ENCODE results near the gene KRTAP10-8.
"Not testable (repeated sequence)": the region's sequence is repeated elsewhere in the genome, so short reads cannot be mapped to it uniquely, and the experiment has no call there.

The KRTAP10-8 gene

DNA sequence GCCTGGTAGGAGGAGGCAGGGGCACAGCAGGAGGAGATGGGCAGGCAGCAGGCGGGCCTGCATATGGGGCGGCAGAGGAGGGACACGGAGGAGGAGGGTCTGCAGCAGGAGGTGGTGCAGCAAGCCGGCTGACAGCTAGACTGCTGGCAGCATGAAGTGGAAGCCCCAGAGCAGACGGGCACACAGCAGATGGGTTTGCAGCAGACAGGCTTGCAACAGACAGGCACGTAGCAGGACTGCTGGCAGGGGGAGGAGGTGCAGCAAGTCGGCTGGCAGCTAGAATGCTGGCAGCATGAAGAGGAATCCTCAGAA, 32.1 kb upstream of the KRTAP10-8 start:
- no peak for DNase-seq

DNA sequence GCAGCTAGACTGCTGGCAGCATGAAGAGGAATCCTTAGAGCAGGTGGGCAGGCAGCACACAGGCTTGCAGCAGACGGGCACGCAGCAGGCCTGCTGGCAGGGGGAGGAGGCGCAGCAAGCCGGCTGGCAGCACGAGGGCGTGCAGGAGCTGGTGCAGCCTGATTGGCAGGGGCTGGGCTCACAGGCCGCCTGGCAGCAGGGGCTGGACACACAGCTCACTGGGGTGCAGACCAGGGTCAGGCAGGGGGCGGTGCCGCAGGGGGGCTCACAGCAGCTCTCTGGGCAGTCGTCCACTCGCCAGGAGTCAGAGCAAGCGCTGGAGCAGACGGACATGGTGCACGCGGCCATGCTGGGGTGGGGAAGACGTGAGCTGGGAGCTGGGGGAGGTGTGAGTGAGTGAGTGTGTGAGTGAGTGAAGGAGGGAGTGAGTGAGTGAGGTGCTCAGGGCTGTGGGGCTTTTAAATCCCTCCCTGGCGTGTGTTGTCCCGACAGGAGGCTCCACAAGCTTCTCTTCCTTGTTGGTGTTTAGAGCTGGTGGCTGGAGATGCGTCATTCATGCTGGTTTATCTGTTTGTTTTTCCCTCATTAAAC, 31.6 kb upstream of the KRTAP10-8 start, which contains the start of gene KRTAP10-5:
Gene KRTAP10-5 (minus strand): TSS at position 374 of the 591 bp plus-strand sequence. CDS start 26 bp downstream, at position 348.
- DNase-seq: peak; percentile 18

DNA sequence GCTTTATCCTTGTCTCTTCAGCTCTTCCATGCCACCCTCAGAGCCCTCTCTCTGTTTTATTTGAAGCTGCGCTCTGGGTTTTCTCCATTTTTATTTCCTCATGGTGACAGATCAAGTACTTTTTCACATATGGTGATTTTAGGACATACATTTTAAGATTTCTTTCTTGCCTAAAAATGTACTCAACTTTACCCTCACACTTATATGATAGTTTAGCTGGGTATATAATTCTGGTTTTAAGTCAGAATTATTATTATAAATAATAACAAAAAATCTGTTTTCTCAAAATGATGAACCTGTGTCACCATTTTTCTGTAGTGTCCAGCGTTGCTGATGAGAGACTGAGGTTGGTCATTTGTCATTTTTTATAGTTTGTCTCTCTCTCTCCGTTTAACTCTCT, 30.7 kb upstream of the KRTAP10-8 start:
- DNase-seq: no peak

DNA sequence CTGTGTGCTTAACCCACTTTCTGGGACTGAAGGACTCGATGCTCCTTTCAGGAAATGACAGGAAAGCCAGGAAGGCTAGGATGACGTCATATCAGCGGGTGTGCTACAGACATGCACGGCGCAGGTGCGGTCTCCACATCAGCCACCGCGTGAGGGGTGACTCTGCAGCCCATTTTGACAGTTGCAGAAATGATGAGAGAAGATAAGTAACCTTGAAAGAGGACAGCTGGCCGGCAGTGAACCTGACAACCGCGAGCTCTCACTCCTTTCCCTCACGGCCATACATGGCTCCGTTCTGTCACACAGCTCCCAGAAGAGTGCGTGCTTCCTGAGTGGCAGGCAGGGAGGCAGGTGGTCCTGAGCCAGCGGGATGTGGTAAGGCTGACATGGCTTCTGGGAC, 29.8 kb upstream of the KRTAP10-8 start:
- DNase-seq: no peak

DNA sequence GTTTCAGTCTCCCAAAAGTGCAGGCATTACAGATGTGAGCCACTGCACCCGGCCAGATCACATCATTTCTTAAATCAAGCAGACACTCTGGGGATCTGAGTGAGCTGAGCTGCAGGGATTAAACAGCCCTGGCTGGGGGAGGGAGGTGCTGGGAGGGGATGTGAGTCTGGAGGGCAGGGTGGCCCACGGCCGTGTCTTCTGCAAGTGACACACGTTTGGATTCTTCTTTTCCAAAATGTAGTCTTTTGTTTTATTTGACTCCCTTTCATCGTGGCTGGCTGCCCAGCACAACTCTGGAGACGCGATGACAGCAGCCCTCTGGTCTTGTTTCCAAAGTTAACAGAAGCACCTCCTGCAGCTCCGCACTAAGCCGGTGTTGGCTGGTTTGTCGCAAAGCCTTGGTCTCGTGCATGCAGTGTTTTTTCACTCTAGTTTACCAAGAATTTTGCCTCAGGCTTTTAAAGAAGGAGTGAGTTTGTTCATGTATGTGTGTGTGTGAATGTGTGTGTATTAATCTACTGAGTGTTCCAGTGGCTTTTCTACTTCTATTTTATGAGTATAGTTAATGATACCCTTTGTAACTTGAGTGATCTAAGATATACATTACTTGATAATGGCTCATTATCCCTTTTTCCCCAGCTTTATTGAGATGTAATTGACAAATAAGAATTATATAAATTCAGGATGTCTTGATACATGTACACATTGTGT, 28.6 kb upstream of the KRTAP10-8 start:
- DNase-seq: no peak

DNA sequence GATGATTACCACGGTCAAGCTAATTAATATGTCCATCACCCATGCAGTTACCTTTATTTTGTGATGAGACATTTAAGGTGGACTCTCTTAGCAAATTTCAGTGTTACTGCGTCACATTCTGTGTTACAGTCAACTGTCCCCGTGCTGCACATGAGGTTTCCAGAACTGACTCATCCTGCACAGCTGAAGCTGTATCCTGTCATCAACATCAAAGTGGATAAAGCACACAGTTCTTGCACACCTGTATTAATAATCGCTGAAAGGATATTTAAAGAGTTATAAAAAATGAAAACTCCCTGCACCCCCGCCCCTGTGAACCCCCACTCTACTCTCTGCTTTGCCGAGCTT, 28.1 kb upstream of the KRTAP10-8 start:
- DNase-seq: no peak

DNA sequence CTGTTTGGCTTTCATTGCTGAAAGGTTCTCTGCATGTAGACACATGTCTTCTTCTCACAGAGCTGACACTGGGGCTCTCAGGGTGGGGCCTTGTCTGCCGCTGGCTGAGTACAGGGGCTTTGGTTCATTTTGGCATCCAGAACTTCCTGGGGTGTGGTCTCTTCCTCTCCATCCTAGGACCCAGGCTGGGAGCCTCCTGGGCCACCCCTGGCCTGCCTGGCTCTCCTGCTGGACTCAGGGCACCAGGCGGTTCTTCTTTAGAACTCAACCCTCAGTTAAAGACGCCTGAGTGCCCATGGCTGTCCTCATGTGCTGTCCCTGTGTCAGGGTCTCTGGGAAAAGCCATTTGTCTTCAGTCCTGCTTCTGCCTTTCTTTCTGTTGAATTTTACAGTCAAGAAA, 26.0 kb upstream of the KRTAP10-8 start:
- no peak for DNase-seq

DNA sequence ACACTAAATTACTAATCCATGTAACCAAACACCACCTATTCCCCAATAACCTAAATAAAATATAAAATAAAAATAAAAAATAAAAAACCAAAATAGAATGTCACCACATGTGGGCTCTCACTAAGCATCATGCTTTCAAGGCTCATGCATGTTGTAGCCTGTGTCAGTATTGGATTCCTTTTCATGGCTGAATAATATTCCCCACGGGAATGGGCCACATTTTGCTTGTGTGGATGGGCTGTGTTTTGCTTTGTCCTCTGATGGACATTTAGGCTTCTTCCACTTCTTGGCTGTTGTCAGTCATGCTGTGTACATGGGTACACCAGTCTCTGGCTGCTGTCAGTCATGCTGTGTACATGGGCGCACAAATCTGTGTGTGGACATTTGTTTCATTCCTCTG, 22.8 kb upstream of the KRTAP10-8 start:
- no peak for DNase-seq

DNA sequence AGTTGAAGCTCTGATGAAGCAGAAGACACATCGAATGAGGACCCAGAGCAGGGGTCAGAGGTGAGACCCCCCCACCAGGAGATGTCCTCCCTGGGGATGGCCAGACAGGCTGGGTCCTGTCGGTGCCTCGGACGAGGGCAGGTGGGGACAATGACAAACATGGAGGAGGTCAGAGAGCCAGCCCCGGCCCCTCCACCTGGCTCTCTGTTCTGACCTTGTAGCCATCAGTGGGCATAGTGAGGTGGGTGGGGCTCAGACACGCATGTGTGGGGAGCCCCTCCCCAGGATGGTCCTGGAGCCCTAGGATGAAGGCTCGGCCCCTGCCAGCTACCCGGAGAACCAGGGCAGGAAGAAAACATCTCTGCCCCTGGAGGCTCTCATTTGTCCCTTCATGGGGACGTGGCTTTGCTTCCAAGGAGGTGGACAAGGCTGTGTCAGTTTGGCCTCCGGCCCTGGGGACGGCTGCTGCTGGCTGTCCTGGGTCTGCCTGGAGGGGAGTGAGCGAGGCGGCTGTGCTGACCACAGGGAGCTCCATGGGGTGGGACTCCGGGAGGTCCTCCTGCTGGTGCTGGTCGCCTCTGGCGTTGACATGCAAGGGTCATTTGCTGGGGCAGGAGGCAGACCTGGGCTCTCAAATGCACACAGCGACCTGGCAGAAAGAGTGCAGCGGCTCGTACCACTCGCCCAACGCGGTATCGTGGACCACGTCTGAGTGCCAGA, 22.1 kb upstream of the KRTAP10-8 start:
- no peak for DNase-seq

DNA sequence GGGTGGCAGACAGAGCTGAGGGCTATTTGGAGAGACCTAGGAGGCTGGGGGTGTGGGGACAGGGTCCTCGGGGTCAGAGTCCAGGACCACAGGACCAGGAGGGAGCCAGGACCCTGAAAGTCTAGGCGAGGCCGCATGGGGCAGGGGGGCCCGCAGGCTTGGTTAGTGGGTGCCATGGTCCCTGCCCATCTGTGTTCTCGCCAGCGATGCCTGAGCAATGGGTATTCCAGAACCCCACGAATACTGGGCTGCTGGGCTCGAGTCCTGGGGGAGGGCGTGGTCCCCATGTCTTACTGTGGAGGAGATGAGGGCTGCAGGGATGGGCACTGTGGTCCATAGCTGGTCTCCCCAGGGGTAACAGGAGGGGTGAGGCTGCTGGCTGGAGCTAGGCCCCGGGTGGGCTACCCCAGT, 21.6 kb upstream of the KRTAP10-8 start:
- no peak for DNase-seq

DNA sequence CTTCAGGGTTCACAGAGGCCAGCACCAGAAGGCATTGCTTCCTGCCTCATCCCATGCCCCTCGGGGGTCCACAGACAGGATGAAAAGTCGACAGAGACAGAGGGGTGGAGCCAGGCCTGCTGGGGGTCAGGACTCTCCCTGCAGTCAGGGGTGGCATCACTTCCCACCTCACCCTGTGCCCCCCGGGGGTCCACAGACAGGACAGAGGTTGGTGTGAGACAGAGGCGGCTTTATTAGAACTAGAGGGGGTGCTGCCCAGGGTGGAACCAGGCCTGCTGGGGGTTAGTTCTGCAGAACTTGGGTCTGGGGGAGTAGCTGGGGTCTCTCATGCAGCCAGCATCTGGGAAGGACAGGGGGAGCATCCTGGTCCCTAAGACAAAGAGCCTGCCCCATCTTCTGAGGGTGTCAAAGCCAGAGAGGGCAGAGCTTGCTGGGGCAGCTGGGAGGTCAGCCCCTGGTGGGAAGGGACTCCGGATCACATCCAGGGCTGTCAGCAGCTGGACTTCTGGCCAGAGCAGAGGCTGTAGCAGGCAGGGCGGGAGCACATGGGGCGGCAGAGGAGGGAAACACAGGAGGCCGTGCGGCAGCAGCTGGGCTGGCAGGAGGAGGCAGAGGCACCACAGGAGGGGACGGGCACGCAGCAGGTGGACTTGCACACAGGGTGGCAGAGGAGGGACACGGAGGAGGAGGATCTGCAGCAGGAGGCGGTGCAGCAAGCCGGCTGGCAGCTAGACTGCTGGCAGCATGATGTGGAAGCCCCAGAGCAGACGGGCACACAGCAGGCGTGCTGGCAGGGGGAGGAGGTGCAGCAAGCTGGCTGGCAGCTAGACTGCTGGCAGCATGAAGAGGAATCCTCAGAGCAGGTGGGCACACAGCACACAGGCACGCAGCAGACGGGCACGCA, 20.7 kb upstream of the KRTAP10-8 start:
- DNase-seq: not testable (repeated sequence)

DNA sequence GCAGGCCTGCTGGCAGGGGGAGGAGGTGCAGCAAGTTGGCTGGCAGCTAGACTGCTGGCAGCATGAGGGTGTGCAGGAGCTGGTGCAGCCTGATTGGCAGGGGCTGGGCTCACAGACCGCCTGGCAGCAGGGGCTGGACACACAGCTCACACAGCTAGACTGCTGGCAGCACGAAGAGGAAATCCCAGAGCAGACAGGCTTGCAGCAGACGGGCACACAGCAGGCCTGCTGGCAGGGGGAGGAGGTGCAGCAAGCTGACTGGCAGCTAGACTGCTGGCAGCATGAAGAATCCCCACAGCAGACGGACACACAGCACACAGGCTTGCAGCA, 20.1 kb upstream of the KRTAP10-8 start:
- not testable (repeated sequence) for DNase-seq

DNA sequence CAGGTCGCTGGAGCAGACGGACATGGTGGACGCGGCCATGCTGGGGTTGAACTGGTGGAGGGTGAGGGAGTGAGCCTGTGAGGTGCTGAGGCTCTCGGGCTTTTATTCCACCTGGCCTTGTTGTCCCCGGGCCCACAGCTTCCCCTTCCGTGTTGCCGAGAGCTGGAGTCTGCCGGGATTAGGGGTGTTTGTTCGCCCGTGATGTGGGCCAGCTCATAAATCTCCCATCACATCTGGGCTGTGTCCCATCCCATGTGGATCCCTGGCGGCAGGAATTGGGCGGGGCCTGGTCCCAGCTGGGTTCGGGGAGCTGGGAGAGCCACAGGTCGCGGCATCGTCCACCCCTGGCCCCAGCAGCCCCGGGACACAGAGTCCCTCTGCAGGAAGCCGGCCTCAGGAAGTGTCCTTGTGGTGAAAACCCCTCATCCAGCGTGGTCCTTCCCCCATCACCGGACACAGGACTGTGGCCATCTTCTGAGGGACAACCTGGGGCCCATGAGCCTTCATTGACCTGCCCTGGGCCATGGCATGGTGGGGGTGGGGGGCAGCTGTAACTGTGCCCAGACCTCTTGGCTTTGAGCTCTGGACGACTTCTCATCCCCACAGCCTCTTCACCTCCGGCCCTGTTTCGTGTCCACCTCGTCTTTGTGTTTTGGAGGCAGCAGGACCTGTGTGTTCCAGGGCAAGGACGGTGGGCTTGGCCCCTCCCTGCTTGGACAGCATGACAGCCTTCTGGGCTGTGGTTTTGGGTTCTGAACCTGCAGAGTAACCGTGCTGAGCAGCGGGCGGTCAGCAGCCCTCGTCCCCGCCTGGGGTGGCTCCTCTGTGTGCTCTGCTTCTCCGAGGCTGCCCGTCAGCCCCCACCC, 19.2 kb upstream of the KRTAP10-8 start, which contains the start of gene KRTAP10-6:
Gene KRTAP10-6 (minus strand): TSS at position 60 of the 866 bp plus-strand sequence. CDS start 21 bp downstream, at position 39.
- DNase-seq: no peak

DNA sequence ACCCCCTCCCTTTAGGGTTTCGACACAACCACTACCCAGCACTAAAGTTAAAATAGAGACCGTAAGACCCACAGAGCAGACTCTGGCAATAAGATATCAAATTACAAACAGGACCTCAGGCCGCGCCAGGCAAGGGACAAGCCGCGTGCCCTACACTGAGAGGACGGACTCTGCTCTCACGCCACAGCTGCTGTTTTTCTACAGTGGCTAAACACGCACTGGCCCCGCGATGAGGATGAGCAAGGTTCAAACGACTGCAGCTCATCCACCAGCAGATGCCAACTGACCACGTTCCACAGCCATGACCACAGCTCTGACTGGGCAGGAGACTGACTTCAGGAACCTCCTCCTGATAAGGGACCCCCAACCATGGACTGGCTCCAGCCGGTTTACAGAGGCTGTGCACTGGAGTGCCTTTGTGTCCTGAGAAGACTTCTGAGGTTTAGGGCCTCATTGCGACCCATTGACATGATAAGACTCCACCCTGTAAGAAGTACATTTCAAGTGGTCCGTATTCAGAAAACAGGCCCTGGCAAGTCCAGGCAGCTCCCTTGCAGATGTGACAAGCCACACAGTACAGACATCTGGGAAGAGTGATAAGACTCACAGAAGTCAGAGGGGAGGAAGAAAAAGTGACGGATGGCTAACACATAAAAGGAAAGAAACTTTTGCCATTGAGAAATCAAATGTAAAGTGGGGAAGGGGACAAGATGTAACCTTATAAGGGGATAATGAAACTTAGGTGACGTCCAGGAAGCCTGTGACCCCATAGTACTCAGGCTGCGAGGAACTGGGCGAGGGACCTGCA, 18.1 kb upstream of the KRTAP10-8 start:
- DNase-seq: no peak

DNA sequence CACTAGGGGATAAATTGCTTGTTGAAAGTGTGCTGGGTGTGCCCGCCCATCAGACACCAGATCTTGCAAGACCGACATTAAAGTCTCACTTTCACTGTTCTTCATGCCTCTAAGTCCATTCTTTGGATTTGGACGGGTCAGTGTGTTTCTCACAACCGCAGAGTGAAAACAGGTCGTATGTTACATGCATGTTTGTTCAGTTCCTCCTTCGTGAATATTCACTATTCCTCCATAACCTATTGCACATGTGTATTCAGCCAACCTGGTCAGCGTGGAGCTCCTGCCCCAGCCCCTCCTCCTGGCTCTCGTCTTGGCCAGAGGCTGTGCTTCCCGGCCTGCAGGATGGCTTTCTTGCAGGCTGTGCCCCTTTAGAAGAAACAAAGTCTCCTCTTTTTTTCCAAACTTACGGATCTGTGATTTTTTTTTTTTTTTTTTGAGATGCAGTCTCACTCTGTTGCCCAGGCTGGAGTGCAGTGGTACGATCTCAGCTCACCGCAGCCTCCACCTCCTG, 17.4 kb upstream of the KRTAP10-8 start:
- DNase-seq: no peak

DNA sequence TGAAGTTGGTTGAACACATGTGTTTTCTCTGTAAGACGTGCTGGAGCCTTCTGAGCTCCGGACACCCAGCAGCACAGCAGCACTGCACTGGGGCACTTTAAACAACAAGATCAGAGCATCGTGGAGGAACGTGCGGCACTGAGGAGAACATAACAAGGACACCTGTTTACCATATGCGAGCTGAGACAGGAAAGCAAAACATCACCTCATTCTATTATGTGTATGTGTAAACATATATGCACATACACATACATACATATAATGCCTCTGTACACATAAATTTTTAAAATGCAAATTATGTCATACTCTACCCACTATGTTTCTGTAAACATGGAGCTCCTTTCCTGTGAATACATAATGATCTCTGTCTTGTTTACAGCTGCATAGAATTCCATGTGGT, 16.4 kb upstream of the KRTAP10-8 start:
- no peak for DNase-seq

DNA sequence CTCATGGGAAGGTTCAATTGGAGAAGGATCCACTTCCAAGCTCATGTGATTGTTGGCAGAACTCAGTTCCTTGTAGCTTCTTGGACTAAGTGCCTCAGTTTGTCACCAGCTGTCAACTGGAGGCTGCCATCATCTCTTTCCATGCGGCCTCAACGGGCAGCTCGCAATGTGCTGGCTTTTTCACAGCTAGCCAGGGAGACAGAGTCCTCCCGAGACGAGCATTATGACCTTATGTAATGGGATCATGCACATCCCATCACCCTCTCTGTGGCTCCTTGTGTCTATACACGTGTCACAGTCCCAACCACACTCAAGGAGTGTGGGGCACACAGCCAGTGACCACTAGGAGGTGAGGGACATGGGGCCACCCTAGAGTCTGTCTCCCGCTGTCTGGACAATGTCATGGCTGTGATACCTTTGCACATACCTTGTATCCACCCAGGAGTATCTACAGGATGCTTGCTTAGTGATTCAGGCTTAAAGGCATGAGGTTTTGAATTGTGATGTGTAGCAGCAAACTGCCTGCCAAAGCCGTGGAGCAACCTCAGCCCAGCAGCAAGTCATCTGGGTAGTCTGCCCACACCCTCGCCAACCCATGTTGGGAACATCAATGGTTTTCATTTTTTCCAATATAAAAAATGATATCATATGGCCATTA, 15.7 kb upstream of the KRTAP10-8 start:
- no peak for DNase-seq

DNA sequence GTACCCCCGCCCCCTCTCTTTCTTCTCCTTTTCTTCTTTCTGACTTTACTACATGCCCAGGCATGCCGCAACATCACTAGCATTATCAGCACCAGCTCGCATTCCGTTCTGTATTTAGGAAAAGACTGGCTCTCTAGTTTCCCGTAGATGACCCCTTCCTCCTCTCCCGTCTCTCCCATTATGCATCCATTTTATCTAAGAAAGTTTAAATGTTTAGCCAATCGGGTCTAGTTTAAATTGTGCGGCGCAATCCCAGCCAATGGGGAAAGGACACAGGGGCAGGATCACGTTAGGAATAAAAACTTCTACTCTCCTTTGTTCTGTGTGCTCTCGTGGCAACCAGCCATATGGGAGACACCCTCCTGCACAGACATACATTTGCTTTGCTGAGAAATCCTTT, 13.8 kb upstream of the KRTAP10-8 start:
- no peak for DNase-seq

DNA sequence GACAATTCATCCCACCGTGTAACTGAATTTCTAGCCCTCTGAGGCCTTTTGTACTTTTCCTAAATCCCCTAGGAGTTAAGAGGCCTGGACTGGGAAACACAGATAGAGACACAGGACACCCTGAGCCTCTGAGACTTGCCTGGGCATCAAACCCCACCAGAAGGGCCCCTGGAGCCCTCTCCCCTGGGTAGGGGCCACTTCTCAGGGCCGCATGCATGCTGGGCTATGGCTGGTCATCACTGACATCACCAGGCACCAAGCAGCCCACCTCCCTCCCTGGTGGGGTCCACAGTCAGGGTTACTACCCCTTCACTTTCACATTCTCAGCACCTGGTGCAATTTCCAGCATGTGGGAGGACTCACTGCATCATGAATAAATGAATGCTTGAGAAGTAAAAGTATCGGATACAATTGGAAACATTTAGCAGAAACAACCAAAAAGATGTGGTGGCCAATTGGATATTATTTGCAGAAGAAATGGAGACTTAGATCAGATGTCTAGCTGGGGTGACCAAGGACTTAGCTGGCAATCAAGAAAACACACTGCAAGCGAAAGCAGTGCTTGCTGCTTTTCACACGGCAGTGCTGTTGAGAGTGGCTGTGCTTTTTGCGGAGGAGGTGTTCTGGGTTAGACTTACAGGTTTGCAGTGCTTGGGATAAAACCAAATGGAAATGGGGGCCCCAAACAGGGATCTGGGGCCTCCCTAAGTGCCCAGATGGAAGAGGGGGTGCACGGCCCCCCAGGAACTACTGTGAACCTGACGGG, 12.4 kb upstream of the KRTAP10-8 start:
- no peak for DNase-seq

Data from NCI-H774 (cell line).